NT2/D1 (cell line): ENCODE measurements around the gene GRSF1.
"Not testable (repeated sequence)": the region's sequence is repeated elsewhere in the genome, so short reads cannot be mapped to it uniquely, and the experiment has no call there.

Source experiments
- SUZ12 ChIP-seq: IDR thresholded peaks from 2 replicates; pipeline ENCODE4 v1.6.1; 2011; ENCODE audit not compliant: insufficient read length, insufficient read depth; ENCODE audit errors: extremely low read depth
- YY1 ChIP-seq: IDR thresholded peaks from 2 replicates; pipeline ENCODE4 v1.6.1; 2011; ENCODE audit not compliant: insufficient read length, insufficient read depth
- ZNF274 ChIP-seq: IDR thresholded peaks from 2 replicates; pipeline ENCODE4 v1.6.1; 2011; ENCODE audit warnings: mild to moderate bottlenecking, low read depth, low read length

DNA sequence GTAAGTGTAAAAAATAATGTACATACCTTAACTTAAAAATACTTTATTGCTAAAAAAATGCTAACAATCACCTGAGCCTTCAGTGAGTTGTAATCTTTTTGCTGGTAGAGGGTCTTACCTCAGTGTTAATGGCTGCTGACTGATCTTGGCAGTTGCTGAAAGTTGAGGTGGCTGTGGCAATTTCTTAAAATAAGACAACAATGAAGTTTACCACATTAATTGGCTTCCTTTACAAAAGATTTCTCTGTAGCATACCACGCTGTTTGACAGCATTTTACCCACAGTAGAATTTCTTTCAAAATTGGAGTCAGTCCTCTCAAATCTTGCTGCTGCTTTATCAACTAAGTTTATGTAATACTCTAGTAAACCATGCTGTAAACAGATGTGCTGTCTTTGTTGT is 70.3 kb downstream of the GRSF1 start:
- TF ChIP-seq YY1, ZNF274, SUZ12: not testable (repeated sequence)
